Activated CD8-positive, alpha-beta memory T cell treated with anti-CD3 and anti-CD28 coated beads for 36 hours (primary cell): ENCODE data around the gene PRM2. TPM values are rescaled to one million over a fixed set of nuclear protein-coding genes. Genes with fewer than 3 reads are reported as not detected.

Experiments used
- CTCF ChIA-PET: fragments of 350-600 bp; sonication (Branson Sonifier 250); formaldehyde crosslinking; loops from one replicate; lab custom pipeline; 2021; ENCODE audit warnings: antibody characterized with exemption; lab: Charles Lee
- POLR2A ChIA-PET: fragments of 350-600 bp; sonication (Branson Sonifier 250); formaldehyde crosslinking; loops from one replicate; lab custom pipeline; 2021; ENCODE audit warnings: antibody characterized with exemption; lab: Charles Lee
- total RNA-seq, 2 experiments: library from RNA; stranded (reverse); gene quantifications; one replicate each; pipeline ENCODE4 v1.2.3, GENCODE V29; 2021

The PRM2 gene
- total RNA-seq, 2 experiments from 2014 or later = not detected

DNA sequence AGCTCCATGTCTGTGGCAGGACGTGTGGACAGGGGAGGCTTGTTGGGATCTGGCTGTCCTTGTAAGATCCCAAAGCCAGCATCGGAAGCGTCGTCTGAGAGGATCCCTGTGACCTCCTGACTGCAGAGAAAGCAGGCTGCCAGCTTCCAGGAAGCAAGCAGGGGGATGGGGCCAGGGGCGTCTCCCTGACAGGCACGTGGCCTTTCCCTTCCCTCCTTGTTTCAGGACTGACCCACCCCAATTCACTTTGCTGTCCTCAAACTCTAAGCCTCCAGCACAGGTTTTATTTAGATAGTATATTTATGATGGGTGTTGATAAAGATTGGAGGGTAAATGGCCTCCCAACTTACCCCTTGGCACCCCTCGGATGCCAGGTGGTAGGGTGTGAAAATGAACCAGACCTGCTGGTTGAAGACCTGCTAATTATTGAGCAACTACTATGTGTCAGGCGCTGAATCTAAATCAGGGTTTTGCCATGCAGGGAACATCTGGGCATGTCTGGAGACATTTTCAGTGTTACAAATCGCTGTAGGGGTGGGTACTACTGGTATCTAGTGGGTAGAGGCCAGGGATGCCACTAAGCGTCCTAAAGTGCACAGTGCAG, 44.8 kb downstream of the PRM2 start:
- ChIA-PET POLR2A (interaction anchor here (3.3 kb wide), 1 partner anchor 23 kb away, joined by 25 read pairs; the partner anchor contains the start of gene SOCS1), CTCF (no interaction called here)

DNA sequence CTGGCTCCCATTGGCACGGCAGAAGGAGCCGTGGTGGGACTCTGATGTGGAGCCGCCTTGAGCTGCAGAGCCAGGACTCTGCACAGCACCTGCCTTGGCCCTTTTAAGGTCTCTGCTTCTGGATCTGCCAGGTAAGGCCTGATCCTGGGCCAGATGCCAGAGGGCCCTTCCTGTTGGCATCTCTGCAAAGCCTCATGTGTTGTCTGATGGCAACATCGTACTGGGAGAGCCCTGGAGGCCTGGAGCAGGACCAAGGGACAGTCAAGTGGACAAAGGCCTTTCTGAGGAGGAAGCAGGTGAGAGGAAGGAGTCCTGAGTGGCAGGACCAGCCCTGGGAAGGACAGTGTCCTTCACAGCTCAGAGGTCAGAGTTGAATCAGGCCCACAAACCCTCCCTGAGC, 46.4 kb downstream of the PRM2 start:
- ChIA-PET POLR2A (no interaction called here), CTCF (no interaction called here)

DNA sequence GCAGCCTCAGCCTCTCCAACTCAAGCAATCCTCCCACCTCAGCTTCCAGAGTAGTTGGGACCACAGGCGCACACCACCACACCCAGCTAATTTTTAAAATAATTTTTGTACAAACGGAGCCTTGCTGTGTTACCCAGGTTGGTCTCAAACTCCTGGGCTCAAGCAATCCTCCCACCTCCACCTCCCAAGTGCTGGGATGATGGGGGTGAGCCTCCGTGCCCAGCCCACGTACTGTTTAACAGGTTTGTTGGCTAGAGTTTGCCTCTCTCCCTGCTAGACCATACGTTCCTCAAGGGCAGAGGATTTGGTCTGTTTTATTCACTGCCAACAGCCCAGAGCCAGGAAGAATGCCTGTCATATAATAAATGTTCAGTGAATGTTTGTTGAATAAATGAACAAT, 46.8 kb downstream of the PRM2 start:
- POLR2A ChIA-PET = no interaction called here
- CTCF ChIA-PET = no interaction called here

DNA sequence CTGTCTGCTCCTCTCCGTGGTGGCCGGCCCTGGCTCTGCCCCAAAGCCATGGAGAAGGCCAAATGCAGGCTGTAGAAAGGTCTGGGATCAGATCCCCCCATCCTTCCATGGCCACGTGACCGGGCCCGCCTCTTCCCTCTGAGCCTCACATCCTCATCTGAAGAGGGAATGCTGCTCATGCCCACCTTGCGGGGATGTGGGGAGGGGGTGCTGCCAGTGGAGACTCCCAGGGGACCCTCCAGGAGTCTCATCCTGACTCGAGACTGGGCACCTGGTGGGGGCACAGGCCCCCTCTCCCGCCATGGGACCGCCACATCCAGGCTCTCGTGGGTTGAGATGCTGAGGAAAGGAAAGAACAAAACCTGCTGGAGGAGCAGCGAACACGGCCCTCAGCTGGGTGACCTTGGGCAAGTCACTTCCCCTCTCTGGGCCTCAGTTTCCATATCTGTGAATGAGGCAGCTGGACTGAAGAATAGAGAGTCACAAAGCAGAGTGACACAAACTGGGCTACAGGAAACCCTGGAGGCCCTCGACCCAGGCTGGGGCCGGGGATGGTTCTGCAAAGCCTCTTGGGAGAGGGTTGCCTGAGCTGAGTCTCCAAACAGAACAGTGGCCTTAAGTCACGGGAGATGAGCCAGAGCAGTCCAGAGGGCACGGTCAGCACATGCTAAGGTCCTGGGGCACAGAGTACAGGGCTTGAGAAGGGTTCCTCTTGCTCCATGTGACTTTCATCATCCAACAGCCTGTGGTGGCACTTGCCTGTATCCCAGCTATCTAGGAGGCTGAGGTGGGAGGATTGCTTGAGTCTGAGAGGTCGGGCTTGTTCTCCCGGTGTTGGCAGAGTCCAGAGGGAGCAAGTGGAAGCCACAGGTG, 50.4 kb downstream of the PRM2 start:
- ChIA-PET CTCF (interaction anchor here (0.9 to 4.3 kb wide), 10 partner anchors 8 to 261 kb away, joined by 3 to 28 read pairs (median 4); partner anchors contain the start of gene SOCS1), POLR2A (interaction anchor here (0.8 to 3.3 kb wide), 11 partner anchors 8 to 560 kb away, joined by 3 to 51 read pairs (median 6); partner anchors contain the start of gene SOCS1)

Other genes with a start within 250 kb of the PRM2 start
- 100 to 1,000 TPM; 107 to 111 TPM for gene SOCS1, start 20.3 kb downstream of the PRM2 start, total RNA-seq
- not detected for gene TNP2, start 7.2 kb downstream of the PRM2 start, total RNA-seq
- gene PRM3, start 2.9 kb downstream of the PRM2 start, total RNA-seq = not detected
- not detected for gene PRM1, start 4.8 kb upstream of the PRM2 start, total RNA-seq
- gene RMI2, start 69.0 kb upstream of the PRM2 start, total RNA-seq = 10 to 100 TPM; 43.1 TPM